HG02571 (cell line): ENCODE results near the gene CYP2D6.
"Not testable (repeated sequence)": the region's sequence is repeated elsewhere in the genome, so short reads cannot be mapped to it uniquely, and the experiment has no call there.

Experiments
- ATAC-seq: cut with Tn5 transposase; IDR thresholded peaks from one replicate; pipeline ENCODE4 v1.9.1; 2021; ENCODE audit warnings: mild to moderate bottlenecking, moderate library complexity; ENCODE audit not compliant: unreplicated experiment

Gene CYP2D6

DNA sequence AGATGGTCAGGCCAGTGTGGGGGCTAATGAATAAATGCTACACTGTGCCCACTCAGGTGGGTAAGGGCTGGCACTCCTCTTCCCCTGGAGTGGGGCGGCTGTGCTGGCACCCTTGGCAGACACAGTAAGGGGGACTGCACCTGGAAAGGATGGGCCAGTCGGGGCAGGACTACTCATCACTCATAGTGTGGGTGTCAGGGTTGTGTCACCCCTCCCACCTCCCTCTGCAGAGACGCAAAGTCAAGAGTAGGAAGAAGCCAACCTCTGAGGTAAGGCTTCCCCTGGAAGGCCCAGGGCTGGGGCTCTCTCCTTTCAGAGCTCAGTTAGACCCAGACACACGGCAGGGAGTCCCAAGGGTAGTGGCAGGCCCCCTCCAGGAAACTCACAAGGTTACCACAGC, 5.1 kb upstream of the CYP2D6 start:
- not testable (repeated sequence) for ATAC-seq

GRCh38 chr22:42134100-42135020, 3.8 kb upstream of the CYP2D6 start:
- ATAC-seq: no peak

DNA sequence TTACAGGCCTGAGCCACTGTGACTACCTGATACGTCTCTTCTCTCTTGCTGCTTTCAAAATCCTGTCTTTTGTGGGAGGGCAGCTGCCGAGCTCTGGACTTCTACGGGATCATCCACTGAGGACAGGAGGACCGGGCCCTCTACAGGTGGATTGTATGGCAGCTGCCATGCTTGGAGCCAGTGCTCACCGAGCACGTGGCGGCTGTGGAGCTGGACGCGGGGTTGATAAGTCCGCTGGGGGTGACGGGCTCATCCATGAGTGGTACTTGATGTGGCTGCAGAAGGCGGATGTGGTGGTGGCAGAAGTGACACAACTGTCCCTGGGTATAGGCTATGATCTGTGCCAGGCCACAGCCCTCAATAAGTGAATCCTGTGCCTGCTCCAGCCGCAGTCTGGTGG, 1.8 kb upstream of the CYP2D6 start:
- ATAC-seq: no peak

DNA sequence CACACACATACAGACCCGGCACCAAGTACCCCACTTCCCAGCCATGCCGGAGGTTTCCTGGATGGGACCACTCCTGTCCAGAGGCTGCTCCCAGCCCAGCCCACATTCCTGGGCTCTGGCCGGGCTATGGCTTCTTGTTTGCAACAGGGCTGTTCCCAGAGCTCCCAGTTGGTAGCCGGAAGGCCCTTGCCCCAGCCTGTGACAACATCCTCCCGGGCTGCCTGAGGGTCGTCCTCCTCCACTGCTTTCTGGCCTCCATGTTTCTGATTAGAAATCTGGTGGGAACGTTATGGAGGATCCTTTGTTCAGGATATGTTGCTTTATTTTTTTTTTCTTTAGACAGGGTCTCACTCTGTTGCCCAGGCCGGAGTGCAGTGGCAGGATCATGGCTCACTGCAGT, 952 bp upstream of the CYP2D6 start:
- ATAC-seq: no peak

GRCh38 chr22:42130182-42130581, 428 bp downstream of the CYP2D6 start:
- ATAC-seq: not testable (repeated sequence)

- ATAC-seq: not testable (repeated sequence)
These were observed 1.6 kb downstream of the CYP2D6 start for GRCh38 chr22:42128776-42129694.

DNA sequence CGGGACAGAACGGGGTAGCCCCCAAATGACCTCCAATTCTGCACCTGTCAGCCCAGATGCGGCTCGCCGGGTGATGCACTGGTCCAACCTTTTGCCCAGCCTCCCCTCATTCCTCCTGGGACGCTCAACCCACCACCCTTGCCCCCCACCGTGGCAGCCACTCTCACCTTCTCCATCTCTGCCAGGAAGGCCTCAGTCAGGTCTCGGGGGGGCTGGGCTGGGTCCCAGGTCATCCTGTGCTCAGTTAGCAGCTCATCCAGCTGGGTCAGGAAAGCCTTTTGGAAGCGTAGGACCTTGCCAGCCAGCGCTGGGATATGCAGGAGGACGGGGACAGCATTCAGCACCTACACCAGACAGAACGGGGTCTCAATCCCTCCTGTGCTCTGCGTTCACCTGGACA, 2.6 kb downstream of the CYP2D6 start:
- not testable (repeated sequence) for ATAC-seq

DNA sequence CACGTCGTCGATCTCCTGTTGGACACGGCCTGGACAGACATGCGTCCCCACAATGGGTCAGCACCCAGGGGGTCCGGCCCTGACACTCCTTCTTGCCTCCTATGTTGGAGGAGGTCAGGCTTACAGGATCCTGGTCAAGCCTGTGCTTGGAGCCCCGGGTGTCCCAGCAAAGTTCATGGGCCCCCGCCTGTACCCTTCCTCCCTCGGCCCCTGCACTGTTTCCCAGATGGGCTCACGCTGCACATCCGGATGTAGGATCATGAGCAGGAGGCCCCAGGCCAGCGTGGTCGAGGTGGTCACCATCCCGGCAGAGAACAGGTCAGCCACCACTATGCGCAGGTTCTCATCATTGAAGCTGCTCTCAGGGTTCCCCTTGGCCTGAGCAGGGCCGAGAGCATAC, 3.0 kb downstream of the CYP2D6 start:
- ATAC-seq: no peak

DNA sequence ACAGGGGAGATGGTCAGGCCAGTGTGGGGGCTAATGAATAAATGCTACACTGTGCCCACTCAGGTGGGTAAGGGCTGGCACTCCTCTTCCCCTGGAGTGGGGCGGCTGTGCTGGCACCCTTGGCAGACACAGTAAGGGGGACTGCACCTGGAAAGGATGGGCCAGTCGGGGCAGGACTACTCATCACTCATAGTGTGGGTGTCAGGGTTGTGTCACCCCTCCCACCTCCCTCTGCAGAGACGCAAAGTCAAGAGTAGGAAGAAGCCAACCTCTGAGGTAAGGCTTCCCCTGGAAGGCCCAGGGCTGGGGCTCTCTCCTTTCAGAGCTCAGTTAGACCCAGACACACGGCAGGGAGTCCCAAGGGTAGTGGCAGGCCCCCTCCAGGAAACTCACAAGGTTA, 7.1 kb downstream of the CYP2D6 start:
- ATAC-seq: not testable (repeated sequence)

DNA sequence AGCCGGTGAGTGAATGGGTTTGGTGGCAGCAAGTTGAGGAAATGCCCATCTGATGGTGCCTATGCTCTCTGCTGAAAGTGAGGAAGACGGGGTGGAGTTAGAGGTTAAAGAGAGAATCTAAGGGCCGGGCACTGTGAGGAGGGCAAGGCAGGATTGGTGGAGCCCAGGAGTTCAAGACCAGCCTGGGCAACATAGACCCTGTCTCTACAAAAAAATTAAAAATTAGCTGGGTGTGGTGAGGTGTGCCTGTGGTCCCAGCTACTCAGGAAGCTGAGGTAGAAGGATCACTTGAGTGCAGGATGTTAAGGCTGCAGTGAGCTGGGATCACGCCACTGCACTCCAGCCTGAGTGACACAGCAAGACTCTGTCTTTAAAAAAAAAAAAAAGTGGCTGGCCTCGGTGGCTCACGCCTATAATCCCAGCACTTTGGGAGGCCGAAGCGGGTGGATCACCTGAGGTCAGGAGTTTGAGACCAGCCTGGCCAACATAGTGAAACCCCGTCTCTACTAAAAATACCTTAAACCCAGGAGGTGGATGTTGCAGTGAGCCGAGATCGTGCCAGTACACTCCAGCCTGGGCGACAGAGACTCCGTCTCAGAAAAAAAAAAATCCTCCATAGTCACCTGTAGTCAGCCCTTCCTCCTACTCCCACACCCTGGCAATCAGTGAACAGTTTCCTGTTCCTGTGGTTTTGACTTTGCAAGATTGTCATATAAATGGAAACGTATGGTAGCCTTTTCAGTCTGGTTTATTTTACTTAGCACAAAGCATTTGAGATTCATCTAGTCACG, 10.2 kb downstream of the CYP2D6 start:
- ATAC-seq: not testable (repeated sequence)

- ATAC-seq: no peak
These were observed 13.7 kb downstream of the CYP2D6 start for GRCh38 chr22:42116848-42117424.

DNA sequence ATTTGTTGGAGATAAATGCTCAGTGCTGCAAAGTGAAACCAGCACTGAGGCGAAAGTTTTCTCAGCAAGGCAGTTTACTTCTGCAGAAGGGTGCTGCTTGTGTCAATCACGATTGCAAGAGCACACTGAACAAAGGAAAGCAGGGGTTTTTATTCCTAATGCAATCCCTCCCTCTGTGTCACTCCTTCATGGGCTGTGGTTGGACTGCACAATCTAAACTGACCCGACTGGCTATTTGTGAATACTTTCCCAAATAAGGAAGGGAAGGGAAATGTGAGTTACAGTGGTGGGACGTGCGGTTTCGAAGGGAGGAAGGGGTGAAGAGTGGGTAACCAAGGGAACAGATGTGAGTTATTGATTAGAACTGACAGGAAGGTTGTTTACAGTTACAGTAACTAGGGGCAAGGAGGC, 15.2 kb downstream of the CYP2D6 start:
- not testable (repeated sequence) for ATAC-seq

- no peak for ATAC-seq
These were observed 15.9 kb downstream of the CYP2D6 start for GRCh38 chr22:42114721-42115120.

DNA sequence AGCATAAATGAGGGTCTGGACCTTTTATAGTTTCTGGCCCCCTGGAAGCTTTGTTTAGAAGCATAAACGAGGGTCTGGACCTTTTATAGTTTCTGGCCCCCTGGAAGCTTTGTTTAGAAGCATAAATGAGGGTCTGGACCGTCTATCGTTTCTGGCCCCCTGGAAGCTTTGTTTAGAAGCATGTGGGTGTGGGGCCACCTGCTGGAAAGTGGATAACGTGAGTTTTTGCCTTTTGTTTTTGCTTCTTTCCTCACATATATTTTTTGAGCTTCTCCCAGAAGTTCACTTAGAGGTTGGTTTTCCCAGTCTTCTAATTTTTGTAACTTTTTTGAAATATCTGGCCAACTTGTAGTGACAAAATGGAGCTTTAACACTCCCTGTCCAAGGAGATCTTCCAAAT, 17.8 kb downstream of the CYP2D6 start:
- not testable (repeated sequence) for ATAC-seq

GRCh38 chr22:42111798-42112197, 18.8 kb downstream of the CYP2D6 start:
- no peak for ATAC-seq

DNA sequence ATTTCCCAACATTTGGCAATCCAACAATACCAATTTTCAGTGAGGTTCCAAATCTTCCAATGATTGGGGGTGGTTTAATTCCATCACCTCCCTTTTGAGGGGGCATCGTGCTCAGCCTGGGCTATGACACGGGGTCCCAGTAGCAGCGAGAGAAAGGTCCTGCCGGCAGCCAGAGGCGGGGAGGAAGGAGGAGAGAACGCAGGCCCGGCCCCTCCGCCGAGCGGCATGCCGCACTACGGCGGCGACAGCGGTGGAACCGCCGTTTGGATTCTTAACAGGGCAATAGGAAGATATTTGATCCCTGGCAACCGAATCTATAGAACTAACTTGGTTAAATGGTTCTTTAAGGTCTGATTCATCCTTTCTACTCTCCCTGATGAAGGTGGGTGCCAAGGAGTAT, 21.8 kb downstream of the CYP2D6 start:
- no peak for ATAC-seq

DNA sequence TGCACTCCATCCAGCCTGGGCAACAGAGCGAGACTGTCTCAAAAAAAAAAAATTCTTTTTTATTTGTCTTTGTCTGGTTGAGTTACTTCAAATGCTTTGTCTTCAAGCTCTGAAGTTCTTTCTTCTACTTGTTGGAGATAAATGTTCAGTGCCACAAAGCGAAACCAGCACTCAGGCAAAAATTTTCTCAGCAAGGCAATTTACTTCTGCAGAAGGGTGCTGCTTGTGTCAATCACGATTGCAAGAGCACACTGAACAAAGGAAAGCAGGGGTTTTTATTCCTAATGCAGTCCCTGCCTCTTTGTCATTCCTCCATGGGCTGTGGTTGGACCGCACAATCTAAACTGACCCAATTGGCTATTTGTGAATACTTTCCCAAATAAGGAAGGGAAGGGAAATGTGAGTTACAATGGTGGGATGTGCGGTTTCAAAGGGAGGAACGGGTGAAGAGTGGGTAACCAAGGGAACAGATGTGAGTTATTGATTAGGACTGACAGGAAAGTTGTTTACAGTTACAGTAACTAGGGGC, 26.2 kb downstream of the CYP2D6 start:
- not testable (repeated sequence) for ATAC-seq

GRCh38 chr22:42101199-42101598, 29.4 kb downstream of the CYP2D6 start:
- no peak for ATAC-seq

DNA sequence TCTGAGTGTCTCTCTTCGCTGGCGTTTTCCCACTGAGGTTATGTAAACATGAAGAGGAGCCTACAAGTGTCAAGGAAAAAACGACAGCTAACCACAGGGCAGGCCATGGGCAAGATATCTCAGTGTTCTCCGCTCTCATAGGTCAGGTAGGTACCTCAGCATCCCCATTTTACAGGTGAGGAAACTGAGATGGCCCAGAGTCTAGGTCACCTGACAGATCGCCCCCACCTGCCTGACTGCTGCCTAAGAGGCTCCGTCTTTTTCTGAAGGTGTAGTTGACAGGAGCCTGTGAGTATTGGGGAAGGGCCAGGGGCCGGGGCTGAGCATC, 39.2 kb downstream of the CYP2D6 start:
- ATAC-seq: no peak
